ENCODE data around the gene COL4A2.

COL4A2 gene

DNA sequence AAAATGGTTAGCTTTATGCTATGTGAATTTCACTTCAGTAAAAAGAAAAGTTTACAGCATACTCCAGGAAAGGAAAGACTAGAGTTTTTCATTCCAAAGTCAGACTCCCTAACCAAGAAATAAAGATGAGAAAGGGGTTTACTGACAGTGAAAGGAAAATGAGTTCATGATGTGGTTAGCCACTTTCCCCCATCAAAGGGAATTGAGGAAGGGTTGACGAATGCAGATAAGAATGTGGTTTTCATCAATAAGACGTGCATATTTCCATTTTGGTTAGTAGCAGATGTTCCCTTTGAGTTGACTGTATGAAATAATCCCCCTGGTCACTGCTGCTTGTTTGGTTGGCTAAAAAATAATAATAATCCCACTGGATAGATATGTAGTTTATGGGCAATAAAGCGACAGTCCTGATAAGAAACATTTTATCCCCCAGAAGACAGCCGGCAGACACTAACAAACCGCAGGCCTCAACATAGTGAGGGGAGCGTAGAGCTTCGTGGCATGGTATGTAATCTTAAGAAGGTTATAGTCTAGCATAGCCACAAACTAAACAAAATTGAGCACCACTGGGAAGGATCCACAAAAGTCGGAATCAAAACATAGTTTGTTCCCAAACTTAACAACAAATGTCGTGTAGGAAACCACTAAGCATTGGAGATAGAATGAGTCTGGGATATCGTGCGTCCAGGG, 114.8 kb downstream of the COL4A2 start:
- H3K4me3 ChIP-seq: 0 out of 20 replicates have a peak overlapping the region, but pooled peaks of 1 of the 10 experiments have one; percentile 6
- H3K27ac ChIP-seq: peak overlapping the region in 1 of 11 experiments; percentile 19; a peak in 1 of 22 replicates
- H3K4me1 ChIP-seq: peaks cover 14 to 63% (median 51%) of the 10 kb centered on the region in 10 experiments; a peak in 19 of 20 replicates
- peaks cover 26 to 100% (median 60%) of the 10 kb centered on the region in 11 experiments; a peak in 21 of 22 replicates for H3K27me3 ChIP-seq
- no peaks in the 10 kb centered on the region for H3K36me3 ChIP-seq
- TF ChIP-seq Cebpa-rat (IDR thresholded peaks at IDR 0.05): no peak
- H4K20me1 ChIP-seq: peaks cover 0 to 56% (median 0%) of the 10 kb centered on the region in 11 experiments; a peak in 7 of 22 replicates
- H3K4me2 ChIP-seq: peak overlapping the region; percentile 29 to 86 (median 63); a peak in 21 of 22 replicates
- no peak overlapping the region for H3K9ac ChIP-seq
- H3K9me3 ChIP-seq (replicated peaks in 1 of 11): 0 out of 22 replicates have a peak, but pooled peaks cover 0 to 3% (median 0%) of the 10 kb centered on the region in 11 experiments

DNA sequence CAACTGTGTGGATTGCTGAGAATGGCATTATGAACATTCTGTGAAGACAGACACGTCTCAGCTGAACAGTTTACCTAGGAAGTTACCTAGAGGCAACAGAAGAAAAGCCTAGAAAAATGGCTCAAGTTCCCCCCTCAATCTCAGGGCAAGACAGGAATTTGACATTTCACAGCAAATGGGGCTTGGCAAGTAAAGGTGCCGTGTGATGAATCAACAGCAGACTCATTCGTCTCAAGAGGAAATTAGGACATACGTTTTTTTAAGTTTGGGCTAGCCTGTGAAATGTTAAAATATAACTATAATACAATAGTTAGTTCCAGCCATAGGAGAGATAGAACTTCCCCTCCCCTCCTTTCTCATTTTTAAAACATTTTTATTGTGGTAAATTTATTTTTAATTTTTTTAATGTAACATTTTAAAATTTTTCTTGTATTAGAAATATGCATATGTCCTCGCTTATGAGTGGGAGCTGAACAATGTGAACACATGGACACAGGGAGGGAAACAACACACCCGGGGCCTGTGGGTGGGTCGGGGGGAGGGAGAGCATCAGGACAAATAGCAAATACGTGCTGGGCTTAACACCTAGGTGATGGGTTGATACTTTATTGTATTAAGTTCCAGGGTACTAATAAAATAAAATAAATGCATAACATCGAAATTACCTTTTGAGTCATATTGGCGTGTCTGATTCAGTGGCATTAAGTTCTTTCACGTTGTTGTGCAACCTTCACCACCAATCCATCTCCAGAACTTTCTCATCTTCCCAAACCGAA, 116.0 kb downstream of the COL4A2 start:
- Histone ChIP-seq H3K4me3 (no peak overlapping the region), H3K27ac (no peak overlapping the region), H3K9me3 (replicated peaks in 1 of 11) (0 out of 22 replicates have a peak, but pooled peaks cover 0 to 3% (median 0%) of the 10 kb centered on the region in 11 experiments), H3K9ac (no peak overlapping the region), H4K20me1 (peaks cover 0 to 52% (median 0%) of the 10 kb centered on the region in 11 experiments; a peak in 7 of 22 replicates), H3K27me3 (peaks cover 26 to 100% (median 54%) of the 10 kb centered on the region in 11 experiments; a peak in 21 of 22 replicates), H3K36me3 (no peaks in the 10 kb centered on the region), H3K4me1 (peaks cover 14 to 51% (median 45%) of the 10 kb centered on the region in 10 experiments; a peak in 19 of 20 replicates), H3K4me2 (peak overlapping the region in 8 of 11 experiments; percentile 56 to 86 (median 69); a peak in 16 of 22 replicates)
- TF ChIP-seq Cebpa-rat (IDR thresholded peaks at IDR 0.05): no peak

- TF ChIP-seq Cebpa-rat (IDR thresholded peaks at IDR 0.05): no peak
- Histone ChIP-seq H3K36me3 (no peaks in the 10 kb centered on the region), H3K4me1 (peaks cover 14 to 50% (median 43%) of the 10 kb centered on the region in 10 experiments; a peak in 19 of 20 replicates)
Observed at GRCh38 chr13:110423689-110424302, 116.7 kb downstream of the COL4A2 start.

GRCh38 chr13:110424569-110425443, 117.7 kb downstream of the COL4A2 start:
- 0 out of 22 replicates have a peak, but pooled peaks cover 0 to 3% (median 0%) of the 10 kb centered on the region in 11 experiments for H3K9me3 ChIP-seq (replicated peaks in 1 of 11)
- H3K4me3 ChIP-seq: no peak overlapping the region
- H3K36me3 ChIP-seq: no peaks in the 10 kb centered on the region
- peaks cover 14 to 40% (median 33%) of the 10 kb centered on the region in 10 experiments; a peak in 19 of 20 replicates for H3K4me1 ChIP-seq
- H4K20me1 ChIP-seq: peaks cover 0 to 55% (median 0%) of the 10 kb centered on the region in 11 experiments; a peak in 7 of 22 replicates
- H3K4me2 ChIP-seq: no peak overlapping the region
- no peak for TF ChIP-seq Cebpa-rat (IDR thresholded peaks at IDR 0.05)
- H3K9ac ChIP-seq: no peak overlapping the region
- H3K27me3 ChIP-seq: peaks cover 18 to 100% (median 37%) of the 10 kb centered on the region in 11 experiments; a peak in 21 of 22 replicates
- no peak overlapping the region for H3K27ac ChIP-seq

More at GRCh38 chr13:110423689-110424302, 116.7 kb downstream of the COL4A2 start:
- Histone ChIP-seq H3K27me3 (peaks cover 26 to 100% (median 47%) of the 10 kb centered on the region in 11 experiments; a peak in 21 of 22 replicates), H4K20me1 (peaks cover 0 to 56% (median 0%) of the 10 kb centered on the region in 11 experiments; a peak in 7 of 22 replicates), H3K4me3 (no peak overlapping the region), H3K9me3 (replicated peaks in 1 of 11) (0 out of 22 replicates have a peak, but pooled peaks cover 0 to 3% (median 0%) of the 10 kb centered on the region in 11 experiments), H3K27ac (no peak overlapping the region), H3K4me2 (peak overlapping the region in 4 of 11 experiments; percentile 2 to 22 (median 8); a peak in 3 of 22 replicates), H3K9ac (no peak overlapping the region)

- H4K20me1 ChIP-seq: peaks cover 0 to 50% (median 0%) of the 10 kb centered on the region in 11 experiments; a peak in 7 of 22 replicates
- no peak overlapping the region for H3K9ac ChIP-seq
- no peaks in the 10 kb centered on the region for H3K36me3 ChIP-seq
- H3K27me3 ChIP-seq: peaks cover 12 to 95% (median 31%) of the 10 kb centered on the region in 11 experiments; a peak in 21 of 22 replicates
- peaks cover 14 to 34% (median 27%) of the 10 kb centered on the region in 10 experiments; a peak in 19 of 20 replicates for H3K4me1 ChIP-seq
- TF ChIP-seq Cebpa-rat (IDR thresholded peaks at IDR 0.05): no peak
- no peak overlapping the region for H3K27ac ChIP-seq
- H3K4me3 ChIP-seq: no peak overlapping the region
- 0 out of 22 replicates have a peak, but pooled peaks cover 0 to 3% (median 0%) of the 10 kb centered on the region in 11 experiments for H3K9me3 ChIP-seq (replicated peaks in 1 of 11)
- no peak overlapping the region for H3K4me2 ChIP-seq
Observed at GRCh38 chr13:110425444-110425780, 118.3 kb downstream of the COL4A2 start.

GRCh38 chr13:110426735-110427134, 119.7 kb downstream of the COL4A2 start:
- no peak for TF ChIP-seq Cebpa-rat (IDR thresholded peaks at IDR 0.05)
- Histone ChIP-seq H3K9ac (no peak overlapping the region), H3K27me3 (peaks cover 5 to 93% (median 22%) of the 10 kb centered on the region in 11 experiments; a peak in 17 of 22 replicates), H3K27ac (no peak overlapping the region), H3K4me1 (peaks cover 6 to 21% (median 14%) of the 10 kb centered on the region in 10 experiments; a peak in 19 of 20 replicates), H3K9me3 (replicated peaks in 1 of 11) (0 out of 22 replicates have a peak, but pooled peaks cover 0 to 3% (median 0%) of the 10 kb centered on the region in 11 experiments), H3K36me3 (no peaks in the 10 kb centered on the region), H3K4me3 (no peak overlapping the region), H3K4me2 (no peak overlapping the region), H4K20me1 (peaks cover 0 to 42% (median 0%) of the 10 kb centered on the region in 11 experiments; a peak in 6 of 22 replicates)

DNA sequence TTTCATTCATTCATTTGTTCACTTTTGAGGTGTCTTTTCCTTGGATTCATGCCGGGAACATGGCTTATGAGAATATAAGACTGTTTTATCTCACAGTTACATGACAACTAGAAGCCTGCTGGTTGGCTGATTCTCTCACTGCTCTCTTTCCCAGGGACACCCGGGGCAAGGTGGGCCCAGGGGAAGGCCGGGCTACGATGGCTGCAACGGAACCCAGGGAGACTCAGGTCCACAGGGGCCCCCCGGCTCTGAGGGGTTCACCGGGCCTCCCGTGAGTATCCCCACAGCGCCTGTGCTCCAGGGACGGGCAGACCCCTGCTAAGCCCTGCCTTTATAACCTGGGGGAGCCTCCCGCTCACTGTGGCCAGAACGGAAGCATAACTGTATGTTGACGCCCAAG, 121.2 kb downstream of the COL4A2 start:
- no peak overlapping the region for H3K9ac ChIP-seq
- H4K20me1 ChIP-seq: peaks cover 0 to 37% (median 0%) of the 10 kb centered on the region in 11 experiments; a peak in 4 of 22 replicates
- H3K27me3 ChIP-seq: peaks cover 0 to 88% (median 13%) of the 10 kb centered on the region in 11 experiments; a peak in 15 of 22 replicates
- no peaks in the 10 kb centered on the region for H3K36me3 ChIP-seq
- no peak overlapping the region for H3K4me2 ChIP-seq
- H3K4me1 ChIP-seq: peaks cover 0 to 6% (median 0%) of the 10 kb centered on the region in 10 experiments; a peak in 3 of 20 replicates
- no peak for TF ChIP-seq Cebpa-rat (IDR thresholded peaks at IDR 0.05)
- H3K27ac ChIP-seq: no peak overlapping the region
- H3K4me3 ChIP-seq: no peak overlapping the region
- 0 out of 22 replicates have a peak, but pooled peaks cover 0 to 3% (median 0%) of the 10 kb centered on the region in 11 experiments for H3K9me3 ChIP-seq (replicated peaks in 1 of 11)
